ENCODE measurements around the gene GIGYF1. TPM values are rescaled to one million over a fixed set of nuclear protein-coding genes. Genes with fewer than 3 reads are reported as not detected.

GIGYF1 gene
- total and polyA plus RNA-seq, 2 of the 8 experiments (the other 6 are each of a cell fraction or from before 2014, with no cell fraction given) = 24.1 to 99.3 TPM

GRCh38 chr7:100670074-100670473 lies 24.0 kb downstream of the GIGYF1 start:
- Histone ChIP-seq H3K9me3 (ENCODE audit: insufficient read depth in 2 of 2, low read depth in 1 of 2, low read length in 1 of 2) (no peaks in the 10 kb centered on the region), H2BK15ac (ENCODE audit: low read length) (no peak overlapping the region), H2AK5ac (ENCODE audit: low read depth, low read length) (no peak overlapping the region), H2BK20ac (ENCODE audit: low read length) (no peak overlapping the region), H4K20me1 (replicated peaks in 1 of 2; ENCODE audit: control insufficient read depth in 1 of 2, insufficient read depth in 2 of 2, low read length in 2 of 2) (peaks cover 0 to 3% of the 10 kb centered on the region in 2 experiments), H3K4me3 (ENCODE audit: extremely low read depth in 1 of 4, insufficient read depth in 2 of 4, low read depth in 3 of 4, low read length in 4 of 4) (no peak overlapping the region), H4K5ac (ENCODE audit: insufficient read length, low read depth, low read length) (no peak overlapping the region), H3K56ac (replicated peaks; ENCODE audit: insufficient read length, low read depth, low read length) (no peak overlapping the region), H2AFZ (ENCODE audit: low read length) (no peak overlapping the region), H3K36me3 (ENCODE audit: control insufficient read depth in 2 of 4, insufficient read depth in 4 of 4, low read length in 3 of 4) (no peaks in the 10 kb centered on the region), H3K23ac (ENCODE audit: insufficient read length) (no peak overlapping the region), H3K79me1 (ENCODE audit: low read depth, low read length) (no peaks in the 10 kb centered on the region), H3K23me2 (ENCODE audit: low read depth, low read length) (peaks cover 9% of the 10 kb centered on the region; the same call in 1 of the 2 replicates), H2BK12ac (ENCODE audit: low read depth, low read length) (no peak overlapping the region), H2BK120ac (replicated peaks; ENCODE audit: low read depth, low read length) (no peak overlapping the region), H4K91ac (replicated peaks; ENCODE audit: insufficient read length, low read length) (no peak overlapping the region), H3K79me2 (ENCODE audit: control insufficient read depth in 1 of 2, insufficient read depth in 2 of 2, low read length in 2 of 2) (no peaks in the 10 kb centered on the region), H3K9ac (replicated peaks in 1 of 4; ENCODE audit: extremely low read depth in 1 of 4, low read depth in 3 of 4, low read length in 3 of 4) (no peak overlapping the region), H3K27me3 (replicated peaks in 1 of 4; ENCODE audit: control insufficient read depth in 3 of 4, extremely low read depth in 1 of 4, insufficient read depth in 3 of 4, low read length in 3 of 4) (peaks cover 0 to 8% (median 6%) of the 10 kb centered on the region in 4 experiments; a peak in 4 of 7 replicates), H4K8ac (ENCODE audit: extremely low read depth, insufficient read depth, low read length) (no peak overlapping the region), H3K4me2 (ENCODE audit: insufficient read depth in 1 of 2, low read depth in 2 of 2, low read length in 2 of 2) (no peak overlapping the region), H3K27ac (ENCODE audit: low read depth, low read length) (no peak overlapping the region), H3K14ac (ENCODE audit: insufficient read length) (no peak overlapping the region), H2BK5ac (ENCODE audit: low read depth, low read length) (no peak overlapping the region), H3K4ac (replicated peaks; ENCODE audit: insufficient read length, low read depth, low read length) (no peak overlapping the region), H3K18ac (ENCODE audit: extremely low read depth, low read length) (no peak overlapping the region), H3K4me1 (replicated peaks in 1 of 4; ENCODE audit: control insufficient read depth in 3 of 4, insufficient read depth in 4 of 4, low read length in 3 of 4) (no peaks in the 10 kb centered on the region)
- FAIRE-seq (no peak), DNase-seq (ENCODE audit: low read depth in 1 of 2, low spot score in 2 of 2) (no peak)
- CTCF ChIA-PET (ENCODE audit: partially characterized antibody) = interaction anchor here (0.8 to 1.8 kb wide), 10 partner anchors 11 to 124 kb away, joined by 3 to 6 read pairs (median 3); partner anchors contain the start of genes ACTL6B and POP7
- POLR2A ChIA-PET (ENCODE audit: partially characterized antibody) = interaction anchor here (1.0 to 1.2 kb wide), 2 partner anchors 9 to 158 kb away, joined by 3 read pairs; no protein-coding TSS in a partner anchor
- 87% methylated on average over 8 of the region's 8 CpGs; no CpG with 5 or more reads in 1 of the 2 experiments for WGBS, 2 experiments (ENCODE audit: extremely low coverage in 1 of 2, insufficient coverage in 1 of 2, insufficient read length in 1 of 2, insufficient replicate concordance in 2 of 2, low coverage in 1 of 2, low lambda C conversion rate in 2 of 2, missing lambda C conversion rate in 1 of 2)
- no peak for TF ChIP-seq POU5F1 (IDR thresholded peaks at IDR 0.05; ENCODE audit: low read depth, low read length)
- TF ChIP-seq, protein P1, sequence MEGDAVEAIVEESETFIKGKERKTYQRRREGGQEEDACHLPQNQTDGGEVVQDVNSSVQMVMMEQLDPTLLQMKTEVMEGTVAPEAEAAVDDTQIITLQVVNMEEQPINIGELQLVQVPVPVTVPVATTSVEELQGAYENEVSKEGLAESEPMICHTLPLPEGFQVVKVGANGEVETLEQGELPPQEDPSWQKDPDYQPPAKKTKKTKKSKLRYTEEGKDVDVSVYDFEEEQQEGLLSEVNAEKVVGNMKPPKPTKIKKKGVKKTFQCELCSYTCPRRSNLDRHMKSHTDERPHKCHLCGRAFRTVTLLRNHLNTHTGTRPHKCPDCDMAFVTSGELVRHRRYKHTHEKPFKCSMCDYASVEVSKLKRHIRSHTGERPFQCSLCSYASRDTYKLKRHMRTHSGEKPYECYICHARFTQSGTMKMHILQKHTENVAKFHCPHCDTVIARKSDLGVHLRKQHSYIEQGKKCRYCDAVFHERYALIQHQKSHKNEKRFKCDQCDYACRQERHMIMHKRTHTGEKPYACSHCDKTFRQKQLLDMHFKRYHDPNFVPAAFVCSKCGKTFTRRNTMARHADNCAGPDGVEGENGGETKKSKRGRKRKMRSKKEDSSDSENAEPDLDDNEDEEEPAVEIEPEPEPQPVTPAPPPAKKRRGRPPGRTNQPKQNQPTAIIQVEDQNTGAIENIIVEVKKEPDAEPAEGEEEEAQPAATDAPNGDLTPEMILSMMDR (IDR thresholded peaks at IDR 0.05; ENCODE audit: control extremely low read depth in 1 of 3, insufficient read depth in 1 of 3, low read depth in 1 of 3, low read length in 3 of 3) = no peak
- no peak for TF ChIP-seq TCF12 (IDR thresholded peaks at IDR 0.05; ENCODE audit: low read depth, low read length)
- TF ChIP-seq SIN3A (conservative IDR thresholded peaks at IDR 0.05 in 1 of 2, IDR thresholded peaks at IDR 0.05 in 1 of 2; ENCODE audit: low read depth in 1 of 2, low read length in 2 of 2) = no peak
- TF ChIP-seq CTBP2 (IDR thresholded peaks at IDR 0.05; ENCODE audit: borderline replicate concordance, insufficient read depth, insufficient read length, low read length) = no peak
- no peak for TF ChIP-seq MAX (IDR thresholded peaks at IDR 0.05)

Data from H1 (cell line).